ENCODE measurements around the gene FBXL20.
"Not testable (repeated sequence)": the region's sequence is repeated elsewhere in the genome, so short reads cannot be mapped to it uniquely, and the experiment has no call there.

DNA sequence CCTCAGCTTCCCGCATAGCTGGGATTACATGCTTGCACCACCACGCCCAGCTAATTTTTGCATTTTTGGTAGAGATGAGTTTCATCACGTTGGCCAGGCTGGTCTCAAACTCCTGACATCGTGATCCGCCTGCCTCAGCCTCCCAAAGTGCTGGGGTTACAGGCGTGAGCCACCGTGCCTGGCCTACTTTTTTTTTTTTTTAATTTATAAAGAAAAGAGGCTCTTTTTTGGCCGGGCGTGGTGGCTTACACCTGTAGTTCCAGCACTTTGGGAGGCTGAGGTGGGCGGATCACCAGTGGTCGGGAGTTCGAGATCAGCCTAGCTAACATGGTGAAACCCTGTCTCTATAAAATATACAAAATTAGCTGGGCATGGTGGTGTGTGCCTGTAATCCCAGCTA is 151.3 kb downstream of the FBXL20 start:
- TF ChIP-seq EZH2phosphoT487 (IDR thresholded peaks at IDR 0.05; ENCODE audit: insufficient read depth, low read depth); EZH2 (IDR thresholded peaks at IDR 0.05; ENCODE audit: insufficient read depth, poor library complexity, severe bottlenecking): not testable (repeated sequence)

Data from GM23248 (cell line).